Left lung (tissue), 10 donors: ENCODE results near the gene PRKCA. TPM values are rescaled to one million over a fixed set of nuclear protein-coding genes. Genes with fewer than 3 reads are reported as not detected.
"Not testable (repeated sequence)": the region's sequence is repeated elsewhere in the genome, so short reads cannot be mapped to it uniquely, and the experiment has no call there.

Source experiments
- ATAC-seq: fragments of 200-7000 bp; cut with Tn5 transposase; one replicate; pipeline ENCODE4 v1.9.1; 2020; ENCODE audit warnings: moderate library complexity
- DNase-seq, 4 donors: peaks; one replicate each; pipeline ENCODE4 v3.0.0-alpha.2; 2013 to 2020
- H3K27ac ChIP-seq, 2 donors: fragments of 200-600 bp; sonication (generic) in 1 of 2; one replicate each; pipeline versions ENCODE4 v1.5.0 to v1.8.0; 2020 to 2021
- H3K27me3 ChIP-seq, 2 donors: fragments of 200-600 bp; sonication (generic) in 1 of 2; one replicate each; pipeline versions ENCODE4 v1.5.0 to v1.8.0; 2020 to 2021
- H3K36me3 ChIP-seq, 2 donors: fragments of 200-600 bp; sonication (generic) in 1 of 2; one replicate each; pipeline versions ENCODE4 v1.5.0 to v1.8.0; 2020 to 2021
- H3K4me1 ChIP-seq, 2 donors: fragments of 200-600 bp; one replicate each; pipeline ENCODE4 v1.8.0; 2021
- H3K4me3 ChIP-seq, 2 donors: fragments of 200-600 bp; sonication (generic) in 1 of 2; one replicate each; pipeline versions ENCODE4 v1.5.0 to v1.8.0; 2020 to 2021; ENCODE audit warnings: mild to moderate bottlenecking in 1 of 2
- H3K9me3 ChIP-seq, 2 donors: fragments of 200-600 bp; sonication (generic) in 1 of 2; one replicate each; pipeline versions ENCODE4 v1.5.0 to v1.8.0; 2020 to 2021
- CTCF ChIP-seq, 2 donors: fragments of 200-600 bp; sonication (generic) in 1 of 2; IDR thresholded peaks; one replicate each; pipeline versions ENCODE4 v1.5.0 to v1.8.0; 2021; ENCODE audit warnings: antibody characterized with exemption in 2 of 2
- intact Hi-C, 2 donors: fragments of 100-400 bp; cut with DNase I; formaldehyde crosslinking; loops; one replicate each; pipeline versions ENCODE4 v1.11.2 to v1.14.2; 2022
- polyA plus RNA-seq, 6 donors: library from polyadenylated mRNA; unstranded; fragments of 120-200 nt; gene quantifications; one replicate each; pipeline ENCODE4 v1.2.1, GENCODE V29; 2013; ENCODE audit not compliant: insufficient read length in 6 of 6
- total RNA-seq, 2 donors: library from RNA; stranded (reverse); fragmentation: NEBNext Ultra II Directional; extraction: Animal tissue kit (Norgen Biotek cat#: 25700); gene quantifications; one replicate each; pipeline ENCODE4 v1.2.1, GENCODE V29; 2021
- donor health status: DM: no; HTN: yes; CAD: no.
- donor health status: DM: no; HTN: no; CAD: no.

PRKCA gene
- total and polyA plus RNA-seq, 8 donors: 16.4 to 30.4 (median 17.5) TPM

DNA sequence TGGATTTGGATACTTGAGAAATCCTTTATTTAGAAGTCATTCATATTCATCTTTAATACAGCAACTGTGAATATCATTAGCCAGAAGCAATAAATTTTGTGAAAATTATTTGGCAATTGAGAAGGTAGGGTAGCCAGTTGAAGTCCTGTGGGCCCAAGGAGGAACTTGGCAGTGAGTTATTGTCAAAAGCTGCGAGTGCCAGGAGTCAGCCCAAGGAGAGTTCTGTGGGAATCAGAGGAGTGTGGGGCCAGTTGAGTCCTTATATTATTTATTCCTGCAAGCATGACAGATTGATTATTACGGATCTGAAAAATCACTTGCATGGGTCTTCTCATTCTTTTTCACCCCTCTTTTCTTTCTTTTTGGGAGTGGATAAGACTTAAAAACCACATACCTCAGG is 38.3 kb downstream of the PRKCA start:
- no peak for TF ChIP-seq CTCF (IDR thresholded peaks at IDR 0.05)
- DNase-seq: no peak
- Histone ChIP-seq H3K27me3 (no peaks in the 10 kb centered on the region), H3K9me3 (no peaks in the 10 kb centered on the region), H3K4me1 (peaks cover 4 to 12% of the 10 kb centered on the region in 2 donors), H3K4me3 (no peak overlapping the region), H3K36me3 (no peaks in the 10 kb centered on the region), H3K27ac (no peak overlapping the region)
- no peak for ATAC-seq
- intact Hi-C loops: no loop called here

DNA sequence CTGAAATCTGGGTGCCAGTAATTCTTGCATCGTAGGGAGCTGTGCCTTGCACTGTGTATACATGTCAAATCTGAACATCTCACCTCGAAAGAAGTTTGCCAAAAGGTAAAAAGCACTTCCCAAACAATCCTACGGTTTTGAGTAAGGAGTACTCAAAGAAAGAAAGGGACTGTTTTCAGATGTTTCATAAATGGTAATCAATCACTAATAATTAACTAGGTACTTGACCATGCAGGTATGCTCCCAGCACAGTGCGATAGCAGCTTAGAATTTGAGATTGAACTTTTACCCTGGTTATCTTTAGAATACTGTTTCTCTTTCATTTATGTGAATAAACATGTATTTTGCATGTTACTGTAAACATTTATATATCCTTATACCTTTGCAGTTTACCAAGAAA is 39.0 kb downstream of the PRKCA start:
- Histone ChIP-seq H3K27me3 (no peaks in the 10 kb centered on the region), H3K4me3 (no peak overlapping the region), H3K4me1 (peaks cover 4 to 12% of the 10 kb centered on the region in 2 donors), H3K27ac (no peak overlapping the region), H3K36me3 (no peaks in the 10 kb centered on the region), H3K9me3 (no peaks in the 10 kb centered on the region)
- intact Hi-C loops: no loop called here
- ATAC-seq (peak; percentile 21), DNase-seq (no peak)
- TF ChIP-seq CTCF (IDR thresholded peaks at IDR 0.05): no peak

- H3K4me1 ChIP-seq: peaks cover 4 to 12% of the 10 kb centered on the region in 2 donors
- DNase-seq, H3K27me3 ChIP-seq, H3K27ac ChIP-seq, H3K9me3 ChIP-seq, H3K4me3 ChIP-seq, ATAC-seq, intact Hi-C loops, H3K36me3 ChIP-seq: not testable (repeated sequence)
Observed at GRCh38 chr17:66342263-66342662, 39.9 kb downstream of the PRKCA start.

- Histone ChIP-seq H3K4me3 (no peak overlapping the region), H3K36me3 (no peaks in the 10 kb centered on the region), H3K9me3 (no peaks in the 10 kb centered on the region), H3K27me3 (no peaks in the 10 kb centered on the region), H3K4me1 (peaks cover 8 to 10% of the 10 kb centered on the region in 2 donors), H3K27ac (no peak overlapping the region)
- DNase-seq (no peak), ATAC-seq (no peak)
- intact Hi-C loops: no loop called here
- no peak for TF ChIP-seq CTCF (IDR thresholded peaks at IDR 0.05)
Observed at GRCh38 chr17:66343531-66344078, 41.2 kb downstream of the PRKCA start.

GRCh38 chr17:66344473-66344872 is 42.1 kb downstream of the PRKCA start:
- DNase-seq: no peak
- Histone ChIP-seq H3K9me3 (no peaks in the 10 kb centered on the region), H3K36me3 (no peaks in the 10 kb centered on the region), H3K4me1 (peaks cover 8 to 19% of the 10 kb centered on the region in 2 donors), H3K27me3 (no peaks in the 10 kb centered on the region), H3K27ac (no peak overlapping the region), H3K4me3 (no peak overlapping the region)
- no peak for TF ChIP-seq CTCF (IDR thresholded peaks at IDR 0.05)
- intact Hi-C loops: no loop called here
- ATAC-seq: no peak

DNA sequence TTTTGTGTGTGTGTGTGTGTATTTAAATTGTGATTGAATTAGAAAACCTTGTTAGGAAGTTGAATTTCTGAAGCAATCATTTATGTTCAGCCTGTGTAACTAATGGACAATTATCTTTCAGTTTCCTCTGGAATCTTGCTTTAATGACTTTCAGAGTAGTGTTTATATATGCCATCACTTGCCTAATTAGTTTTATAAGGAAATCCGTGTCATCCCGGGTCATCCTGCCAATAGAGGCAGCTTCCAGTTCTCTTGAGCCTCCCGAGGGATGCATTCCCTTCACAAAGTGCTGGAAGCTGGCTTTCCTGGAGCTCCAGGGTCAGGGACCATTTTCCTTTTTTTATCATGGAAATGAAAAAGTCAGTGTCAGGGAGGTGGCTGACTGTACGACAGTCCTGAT is 42.9 kb downstream of the PRKCA start:
- Histone ChIP-seq H3K4me1 (peaks cover 4 to 26% of the 10 kb centered on the region in 2 donors), H3K27me3 (no peaks in the 10 kb centered on the region), H3K36me3 (no peaks in the 10 kb centered on the region), H3K4me3 (no peak overlapping the region), H3K27ac (no peak overlapping the region), H3K9me3 (no peaks in the 10 kb centered on the region)
- TF ChIP-seq CTCF (IDR thresholded peaks at IDR 0.05): no peak
- ATAC-seq (no peak), DNase-seq (no peak)
- intact Hi-C loops: no loop called here

DNA sequence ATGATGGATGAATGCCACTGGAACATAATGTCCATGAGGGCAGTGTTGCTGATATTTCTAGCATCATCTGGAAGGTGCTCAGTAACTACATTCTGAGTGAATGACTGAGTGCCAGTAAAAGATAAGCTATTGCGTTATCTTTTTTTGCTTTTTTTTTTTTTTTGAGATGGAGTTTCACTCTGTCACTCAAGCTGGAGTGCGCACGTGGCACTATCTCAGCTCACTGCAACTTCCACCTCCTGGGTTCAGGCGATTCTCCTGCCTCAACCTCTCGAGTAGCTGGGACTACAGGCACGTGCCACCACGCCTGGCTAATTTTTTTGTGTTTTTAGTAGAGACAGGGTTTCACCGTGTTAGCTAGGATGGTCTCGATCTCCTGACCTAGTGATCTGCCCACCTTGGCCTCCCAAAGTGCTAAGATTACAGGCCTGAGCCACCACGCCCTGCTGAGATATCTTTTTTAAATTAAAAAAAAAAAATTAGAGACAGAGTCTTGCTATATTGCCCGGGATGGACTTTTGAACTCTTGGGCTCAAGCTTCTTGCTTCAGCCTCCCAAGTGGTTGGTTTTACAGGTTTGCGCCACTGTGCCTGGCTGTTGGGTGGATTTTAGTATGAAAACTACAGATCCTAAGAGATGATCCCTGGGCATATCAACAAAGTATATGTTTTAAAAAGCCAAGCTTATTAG is 43.7 kb downstream of the PRKCA start:
- peaks cover 10 to 33% of the 10 kb centered on the region in 2 donors for H3K4me1 ChIP-seq
- H3K27me3 ChIP-seq, DNase-seq, intact Hi-C loops, ATAC-seq, H3K9me3 ChIP-seq, H3K36me3 ChIP-seq, H3K27ac ChIP-seq, H3K4me3 ChIP-seq: not testable (repeated sequence)
